Fibroblast of villous mesenchyme (primary cell): ENCODE data around the gene ST6GALNAC5. TPM values are rescaled to one million over a fixed set of nuclear protein-coding genes. Genes with fewer than 3 reads are reported as not detected.

ENCODE experiments used
- DNase-seq: peaks from one replicate; pipeline ENCODE4 v3.0.0-alpha.2; 2010; ENCODE audit warnings: low read depth
- H3K4me3 ChIP-seq: 2 replicates; pipeline ENCODE4 v1.5.1; 2011; ENCODE audit warnings: low read depth, mild to moderate bottlenecking, low read length
- CTCF ChIP-seq: IDR thresholded peaks from 2 replicates; pipeline ENCODE4 v1.5.1; 2012; ENCODE audit warnings: low read depth, mild to moderate bottlenecking, low read length; ENCODE audit not compliant: insufficient read depth
- total RNA-seq: library from RNA; depleted of rRNA; stranded (reverse); fragments of >200 nt; gene quantifications from 2 replicates; pipeline ENCODE4 v1.2.3, GENCODE V29; 2012

The ST6GALNAC5 gene
- total RNA-seq, 1 donor: 155 TPM

GRCh38 chr1:76998582-76999223 lies 131.4 kb downstream of the ST6GALNAC5 start:
- no peak for TF ChIP-seq CTCF
- H3K4me3 ChIP-seq: no peak overlapping the region

GRCh38 chr1:77007675-77008074 lies 140.4 kb downstream of the ST6GALNAC5 start:
- no peak for TF ChIP-seq CTCF
- no peak overlapping the region for H3K4me3 ChIP-seq
- no peak for DNase-seq

More at GRCh38 chr1:76998582-76999223, 131.4 kb downstream of the ST6GALNAC5 start:
- peak; percentile 76 for DNase-seq

GRCh38 chr1:77010937-77011336 lies 143.7 kb downstream of the ST6GALNAC5 start:
- TF ChIP-seq CTCF: no peak
- H3K4me3 ChIP-seq: no peak overlapping the region
- DNase-seq: no peak

- no peak for DNase-seq
- no peak for TF ChIP-seq CTCF
- H3K4me3 ChIP-seq: no peak overlapping the region
Observed at GRCh38 chr1:77012066-77012465, 144.8 kb downstream of the ST6GALNAC5 start.

- TF ChIP-seq CTCF: no peak
Observed at GRCh38 chr1:77014073-77014788, 147.0 kb downstream of the ST6GALNAC5 start.

GRCh38 chr1:77015748-77016341 lies 148.6 kb downstream of the ST6GALNAC5 start:
- DNase-seq: no peak
- no peak overlapping the region for H3K4me3 ChIP-seq
- no peak for TF ChIP-seq CTCF

More at GRCh38 chr1:77014073-77014788, 147.0 kb downstream of the ST6GALNAC5 start:
- H3K4me3 ChIP-seq: no peak overlapping the region
- no peak for DNase-seq
